ENCODE data around the gene THSD4.

Gene THSD4

DNA sequence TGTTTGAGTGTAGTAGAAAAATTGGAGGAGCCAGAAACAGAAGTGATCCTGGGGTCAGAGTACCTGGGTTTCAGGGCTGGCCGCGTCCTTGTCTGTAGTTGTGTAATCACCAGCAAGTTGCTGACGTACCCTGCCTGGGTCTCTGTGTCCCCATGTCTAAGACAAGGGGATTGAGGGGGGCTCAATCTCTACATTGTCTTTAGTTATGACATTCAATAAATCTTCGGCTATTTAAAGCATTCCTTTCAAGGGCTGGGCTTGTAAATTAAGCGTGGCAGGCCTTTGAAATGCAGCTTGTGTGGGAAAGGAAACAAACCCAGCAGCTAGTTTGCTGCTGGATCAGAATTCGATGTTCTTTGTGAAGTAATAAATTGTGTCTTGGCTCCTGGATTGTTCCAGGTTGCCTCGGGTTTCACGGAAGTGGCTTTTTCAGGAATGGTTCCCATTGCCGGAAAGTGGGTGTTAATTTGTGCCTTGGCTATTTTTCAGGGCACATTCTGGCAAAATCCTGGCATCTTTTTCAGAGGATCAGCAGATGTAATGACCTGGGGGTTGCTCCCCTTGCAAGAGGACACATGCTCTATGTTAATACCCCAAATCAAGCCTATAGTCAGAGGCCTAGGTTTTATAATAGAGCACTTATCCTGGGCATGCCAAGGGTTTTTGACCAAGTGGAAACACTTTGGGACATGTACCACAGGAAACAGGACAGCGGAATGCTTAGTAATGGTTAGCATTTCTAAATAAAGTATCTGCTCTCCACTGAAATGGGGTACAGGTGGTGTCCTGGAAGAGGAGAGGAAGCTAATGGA lies 400.3 kb downstream of the THSD4 start:
- no peak for DNase-seq

DNA sequence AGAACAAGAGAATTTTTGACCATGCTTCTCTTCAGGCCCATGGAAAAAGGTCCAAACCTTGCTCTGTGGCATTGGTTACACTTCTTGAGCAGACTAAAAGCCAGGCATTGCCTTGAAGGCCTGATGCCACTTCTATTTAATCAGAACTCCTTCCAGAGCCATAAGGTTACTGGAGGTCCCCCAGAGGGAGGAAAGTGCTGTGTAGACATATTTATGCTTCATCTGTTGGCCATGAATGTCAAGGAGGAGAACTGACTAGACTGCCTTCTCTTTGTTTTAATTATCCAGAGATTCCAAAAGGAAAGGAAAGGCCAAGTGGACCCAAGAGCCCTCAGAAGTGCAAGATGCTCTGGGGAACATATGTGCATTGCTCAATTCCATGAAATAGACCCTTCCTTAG lies 402.5 kb downstream of the THSD4 start:
- no peak for DNase-seq

DNA sequence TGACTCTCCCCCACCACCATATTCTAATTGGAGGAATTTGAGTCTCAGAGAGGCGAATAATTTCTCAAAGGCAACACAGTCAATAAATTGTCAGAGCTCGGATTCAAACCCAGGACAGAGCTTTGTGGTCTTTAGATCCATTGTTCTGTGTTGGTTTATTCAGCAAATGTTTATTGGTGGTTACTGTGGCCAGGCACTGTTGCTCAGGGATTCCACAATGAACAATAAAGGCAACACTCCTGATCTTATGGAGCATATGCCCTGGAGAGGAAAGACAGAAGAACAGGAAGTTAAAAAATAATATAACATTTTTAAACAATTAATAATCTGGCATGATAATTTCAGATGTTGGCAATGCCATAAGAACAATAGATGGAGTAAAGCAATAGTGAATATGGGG lies 403.4 kb downstream of the THSD4 start:
- DNase-seq: no peak

DNA sequence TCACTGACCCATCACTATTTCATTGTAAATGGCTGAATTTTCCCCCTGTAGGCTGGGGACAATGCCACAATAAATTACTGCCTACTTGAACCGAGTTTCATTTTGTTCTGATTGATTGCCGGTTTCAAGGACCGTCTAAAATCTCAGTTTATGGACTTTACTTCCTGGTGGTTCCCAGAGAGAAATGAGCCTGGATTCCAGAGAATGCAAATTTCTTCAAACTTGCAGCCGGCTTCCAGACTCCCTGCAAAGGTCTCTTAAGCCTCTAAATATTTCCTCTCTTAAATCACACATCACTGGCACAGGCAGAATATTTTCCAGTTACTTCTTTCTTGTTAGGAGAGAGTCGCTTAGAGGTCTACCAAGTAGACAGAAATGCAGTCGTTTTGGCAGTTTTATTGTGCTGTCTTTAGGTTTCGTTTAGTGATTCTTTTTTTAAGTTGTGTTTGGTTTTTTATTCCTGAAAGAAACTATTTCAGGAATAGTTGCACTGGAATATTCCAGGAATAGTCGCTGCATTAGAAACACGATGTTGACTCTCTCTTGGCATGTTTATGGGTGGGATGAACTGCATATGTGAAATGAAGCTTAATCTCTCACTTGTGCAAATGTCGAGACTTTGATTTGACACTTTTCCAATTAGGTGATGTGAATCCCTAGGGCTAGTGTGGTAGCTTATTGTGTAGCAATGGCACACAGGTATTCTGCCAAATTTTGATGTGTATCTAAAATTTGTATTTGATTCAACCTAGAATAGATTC lies 411.0 kb downstream of the THSD4 start:
- DNase-seq: no peak

DNA sequence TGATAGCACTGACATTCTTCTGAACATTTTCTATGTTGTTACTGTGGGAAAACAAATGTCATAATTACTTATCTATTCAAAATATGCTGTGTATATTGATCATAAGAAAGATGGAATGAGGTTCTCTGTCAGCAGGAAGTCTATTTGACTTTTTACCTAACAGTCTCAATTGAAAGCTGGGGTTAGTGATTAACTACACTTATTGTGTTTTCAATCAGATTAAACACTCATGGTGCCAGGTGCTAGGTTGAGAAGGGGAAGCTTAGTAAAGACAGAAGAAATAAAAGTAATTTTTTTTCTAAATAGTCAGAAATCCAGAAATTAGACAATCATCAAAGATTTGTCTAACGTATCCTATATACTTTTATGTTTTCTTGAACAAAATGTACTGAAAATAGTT lies 414.1 kb downstream of the THSD4 start:
- no peak for DNase-seq

DNA sequence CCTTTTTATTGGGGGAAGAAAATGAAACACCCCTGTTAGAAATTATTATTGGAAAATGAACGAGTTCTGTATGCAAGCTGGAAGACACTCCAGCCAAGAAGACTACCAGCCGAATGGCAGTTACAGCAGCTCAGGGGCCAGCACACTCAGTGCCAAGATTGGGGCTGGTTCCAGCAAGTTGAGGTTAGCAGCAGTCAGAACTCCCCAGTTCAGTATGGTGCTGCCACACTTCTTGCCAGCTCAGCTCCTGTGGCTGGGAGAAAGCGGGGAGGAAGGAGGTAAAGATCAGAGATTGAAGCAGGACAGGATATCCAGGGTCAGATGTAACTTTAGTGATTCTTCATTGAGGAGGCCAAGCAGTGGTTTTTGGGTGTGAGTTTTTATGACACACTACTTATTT lies 414.8 kb downstream of the THSD4 start:
- no peak for DNase-seq

DNA sequence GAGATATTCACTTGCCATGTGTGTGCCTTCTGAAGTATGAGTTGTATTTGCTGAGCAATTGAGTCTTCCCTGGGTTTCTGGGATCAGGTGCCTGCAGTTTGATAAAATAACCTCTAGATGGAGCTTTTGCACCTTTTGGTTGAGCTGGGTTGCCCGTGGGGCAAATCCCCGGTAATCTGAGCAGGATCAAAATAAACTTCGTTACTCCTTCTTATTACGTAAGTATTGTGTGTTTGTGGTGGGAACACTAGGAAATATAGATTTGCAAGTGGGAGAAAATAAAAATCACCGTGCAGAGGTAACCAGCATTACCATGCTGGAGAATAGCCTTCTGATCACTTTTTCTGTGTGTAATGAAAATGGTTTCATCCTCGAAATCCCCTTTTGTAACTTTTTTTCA lies 417.7 kb downstream of the THSD4 start:
- peak in 2 of 3 donors; percentile 3 to 10 for DNase-seq

DNA sequence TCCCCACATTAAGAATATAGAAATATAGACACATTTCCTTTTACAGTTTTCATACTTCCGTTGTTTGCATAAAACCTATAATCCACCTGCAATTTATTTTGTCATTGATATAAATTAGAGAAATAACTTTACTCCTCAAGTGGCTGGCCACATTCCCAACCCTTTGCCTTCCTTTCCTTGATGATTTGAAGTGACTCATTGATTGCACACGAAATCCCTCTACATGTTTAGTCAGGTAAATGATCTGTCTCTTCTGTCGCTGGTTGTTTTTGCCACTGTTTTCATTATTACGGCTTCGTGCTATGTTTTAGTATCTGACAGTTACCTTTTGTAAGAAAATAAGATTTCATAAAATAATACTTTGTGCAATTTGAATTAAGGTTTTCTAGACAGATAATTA lies 422.9 kb downstream of the THSD4 start:
- DNase-seq: no peak

DNA sequence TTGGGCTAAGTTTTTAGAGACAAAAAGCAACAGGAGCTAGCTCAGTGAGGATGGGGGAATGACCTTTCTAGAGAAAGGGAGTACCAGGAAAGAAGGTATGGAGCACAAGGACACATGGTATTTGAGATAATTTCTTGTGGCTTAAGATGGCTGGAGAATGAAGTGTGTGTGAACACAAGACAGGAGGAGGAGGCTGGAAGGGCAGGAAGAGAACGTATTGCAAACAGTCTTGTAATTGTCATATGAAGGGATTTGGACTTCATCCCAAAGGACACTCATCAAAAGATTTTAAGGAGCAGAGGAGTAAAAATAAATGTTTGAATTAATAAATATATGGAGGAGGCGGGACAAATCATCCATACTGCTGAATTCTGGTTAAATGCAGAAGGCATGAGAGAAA lies 426.5 kb downstream of the THSD4 start:
- no peak for DNase-seq

DNA sequence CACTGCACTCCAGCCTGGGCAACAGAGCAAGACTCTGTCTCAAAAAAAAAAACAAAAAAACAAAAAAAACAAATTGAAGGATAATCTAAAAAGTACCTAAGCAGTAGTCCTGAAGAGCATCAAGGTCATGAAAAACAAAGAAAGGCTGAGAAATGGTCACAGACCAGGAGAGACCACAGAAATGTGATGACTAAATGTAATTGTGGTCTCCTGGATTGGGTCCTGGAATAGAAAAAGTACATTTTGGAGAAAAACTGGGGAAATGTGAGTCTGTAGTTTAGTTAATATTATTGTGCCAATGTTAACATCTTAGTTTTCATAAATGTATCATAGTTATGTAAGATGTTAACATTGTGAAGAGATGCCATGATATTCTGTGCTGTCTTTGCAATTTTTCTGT lies 427.6 kb downstream of the THSD4 start:
- DNase-seq: no peak

DNA sequence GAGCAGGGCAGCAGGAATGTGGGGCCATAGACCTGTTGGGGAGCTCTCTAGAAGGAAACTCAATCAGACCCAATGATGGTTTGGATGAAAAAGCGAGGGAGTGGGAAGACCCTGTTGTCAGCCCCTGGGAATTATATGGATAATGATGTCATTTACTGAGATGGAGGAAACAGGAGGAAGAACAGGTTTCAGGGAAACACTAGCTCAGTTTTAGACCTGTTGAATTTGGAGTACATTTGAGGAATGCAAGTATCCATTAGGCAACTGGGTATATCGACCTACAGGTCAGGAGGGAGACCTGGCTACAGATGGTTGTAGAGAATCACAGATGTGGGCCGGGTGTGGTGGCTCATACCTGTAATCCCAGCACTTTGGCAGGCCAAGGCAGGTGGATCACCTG lies 428.1 kb downstream of the THSD4 start:
- no peak for DNase-seq

DNA sequence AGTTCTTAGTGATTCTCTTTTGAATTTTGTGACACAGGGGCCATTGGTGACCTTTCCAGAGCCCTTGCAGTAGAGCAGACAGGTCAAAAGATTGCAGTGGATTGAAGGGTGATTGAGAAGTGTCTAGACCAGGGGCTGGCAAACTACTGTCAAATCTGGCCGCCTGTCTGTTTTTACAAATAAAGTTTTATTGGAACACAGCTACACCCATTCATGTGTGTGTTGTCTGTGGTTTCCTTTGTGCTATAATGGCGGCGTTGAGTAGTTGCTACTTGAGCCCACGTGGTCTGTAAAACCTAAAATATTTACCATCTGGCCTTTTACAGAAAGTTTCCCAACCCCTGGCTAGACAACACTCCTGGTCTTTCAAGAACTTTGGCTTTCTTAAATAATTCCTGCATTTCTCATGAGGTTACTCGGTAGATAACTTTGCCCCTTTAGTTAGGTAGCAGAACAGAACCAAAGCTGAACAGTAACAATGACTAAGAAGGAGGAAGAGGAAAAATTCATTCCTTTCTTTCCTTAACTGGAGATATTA lies 430.0 kb downstream of the THSD4 start:
- DNase-seq: no peak

DNA sequence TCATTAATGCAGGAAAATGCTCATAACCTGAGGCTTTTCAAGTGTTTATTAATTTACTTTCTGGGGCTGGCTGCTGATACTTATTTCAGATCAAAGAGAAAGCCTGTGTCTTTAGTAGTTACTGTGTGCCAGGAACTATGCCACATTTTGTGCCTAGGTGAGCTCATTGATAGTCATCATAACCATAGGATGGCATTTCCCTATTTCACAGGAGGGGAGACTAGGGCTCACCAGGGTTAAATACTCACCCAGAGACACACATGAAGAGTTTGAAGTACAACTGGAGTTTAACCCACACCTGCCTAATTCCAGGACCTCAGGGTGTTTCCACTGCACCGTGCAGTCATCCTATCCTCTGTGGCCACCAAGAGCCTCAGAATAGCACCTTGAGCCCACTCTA lies 430.7 kb downstream of the THSD4 start:
- no peak for DNase-seq

DNA sequence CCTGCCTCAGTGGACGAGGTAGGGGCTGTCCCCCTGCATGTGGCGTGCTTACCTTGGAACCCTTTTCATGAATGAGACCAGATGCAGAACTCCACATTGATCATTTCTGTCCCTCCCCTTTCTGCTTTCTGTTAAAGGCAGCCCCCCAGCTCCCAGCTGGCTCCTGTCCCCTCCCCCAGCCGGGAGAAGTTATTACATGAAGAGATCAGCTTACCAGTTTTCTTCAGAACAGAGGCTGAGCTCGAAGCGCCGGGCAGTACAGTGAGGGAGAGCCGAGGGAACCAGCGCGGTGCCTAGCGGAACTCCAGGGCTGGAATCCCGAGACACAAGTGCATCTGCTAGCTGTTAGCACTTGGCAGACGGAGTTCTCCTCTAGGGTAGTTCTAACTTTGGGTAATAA lies 431.7 kb downstream of the THSD4 start:
- no peak for DNase-seq

DNA sequence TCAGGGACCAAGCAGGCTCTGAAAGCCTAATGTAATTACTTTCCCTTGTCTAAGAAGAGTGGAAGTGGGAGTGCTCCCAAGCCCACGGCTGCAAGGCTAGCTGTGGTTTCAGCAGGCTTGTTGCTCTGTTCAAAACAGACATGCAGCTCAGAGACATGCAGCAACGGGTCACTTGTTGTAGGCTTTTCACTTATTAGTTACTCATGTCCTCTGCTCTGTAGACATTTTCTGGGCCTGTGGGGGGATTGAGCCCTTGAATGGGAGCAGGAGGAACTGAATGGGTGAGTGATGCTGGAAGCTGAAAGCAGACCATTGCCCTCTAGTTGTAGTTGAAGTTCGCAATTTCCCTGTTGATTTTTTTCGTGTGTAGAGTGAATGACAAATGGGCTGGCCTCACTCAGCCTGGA lies 433.1 kb downstream of the THSD4 start:
- DNase-seq: no peak

DNA sequence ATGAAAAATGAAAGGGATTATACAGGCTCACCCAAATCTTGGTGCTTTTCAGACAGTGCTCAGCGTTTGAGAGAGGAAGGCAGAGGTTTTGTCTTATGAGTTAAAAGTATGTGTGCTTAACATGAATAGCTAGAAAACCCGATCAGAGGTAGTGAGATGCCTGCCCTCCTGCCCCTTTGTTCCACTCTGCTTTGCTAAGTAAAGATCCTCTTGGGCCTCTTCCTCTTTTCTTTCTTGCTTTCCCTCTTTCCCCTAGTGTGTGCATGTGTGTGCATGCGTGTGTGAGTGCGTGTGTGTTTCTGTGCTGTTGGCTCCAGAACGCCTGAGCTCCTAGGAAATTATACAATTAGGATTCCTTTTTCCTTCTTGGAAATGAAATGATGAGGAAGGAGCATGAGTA lies 433.8 kb downstream of the THSD4 start:
- no peak for DNase-seq

DNA sequence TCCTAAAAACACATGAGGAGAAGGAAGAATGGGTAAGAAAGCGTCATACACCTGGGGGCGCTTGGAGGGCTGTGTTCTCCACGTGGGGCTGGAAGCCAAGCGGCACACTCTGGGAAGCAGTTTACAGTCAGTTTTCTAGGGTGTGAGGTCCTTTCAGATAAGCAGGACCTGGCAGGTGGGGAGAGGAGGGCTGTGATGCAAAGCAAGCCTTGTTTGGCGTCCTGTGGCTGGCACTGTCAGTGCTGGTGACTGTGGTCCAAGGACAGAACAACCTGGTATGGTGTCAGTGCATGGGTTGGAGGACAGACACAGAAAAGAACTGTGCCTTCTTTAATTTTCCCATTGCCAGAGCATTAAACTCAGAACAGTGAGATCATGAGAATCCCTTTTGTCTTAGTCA lies 434.4 kb downstream of the THSD4 start:
- DNase-seq: no peak

DNA sequence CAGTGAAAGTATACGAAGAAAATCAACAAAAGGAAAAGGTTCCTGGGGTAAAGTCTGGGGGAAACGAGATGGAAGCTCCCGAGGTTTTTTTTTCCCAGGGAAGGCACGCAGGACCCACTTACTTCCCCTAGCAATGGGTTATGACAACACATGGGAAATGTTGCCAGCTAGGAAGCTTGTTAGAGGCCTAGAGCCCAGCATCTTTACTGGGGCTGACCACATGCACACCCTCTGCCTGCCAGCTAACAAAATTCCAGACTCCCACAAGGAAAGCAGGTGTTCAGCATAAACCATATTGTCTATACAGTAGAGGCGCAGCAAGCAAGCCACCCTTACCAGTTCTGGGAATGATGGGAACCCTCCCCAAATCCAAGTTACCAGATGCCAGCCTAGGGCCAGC lies 436.3 kb downstream of the THSD4 start:
- DNase-seq: no peak

DNA sequence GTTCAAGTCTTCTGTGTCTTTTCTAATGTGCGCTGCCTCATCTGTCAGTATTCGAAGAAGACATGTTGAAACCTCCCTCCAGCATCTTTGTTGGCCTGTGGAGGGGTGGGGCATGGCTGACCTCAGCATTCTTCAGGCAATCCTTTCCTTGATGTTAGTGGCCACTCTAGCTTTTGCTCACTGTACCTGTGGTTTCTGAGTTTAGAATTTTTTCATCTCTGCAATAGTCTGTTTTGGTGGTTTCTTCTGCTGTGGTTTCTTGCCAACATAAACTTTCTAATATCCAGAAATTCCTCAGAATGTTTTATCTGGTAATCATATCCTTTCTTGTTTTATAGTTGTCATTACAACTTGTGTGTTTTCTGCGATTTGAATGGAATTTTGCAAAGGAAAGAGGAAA lies 443.8 kb downstream of the THSD4 start:
- DNase-seq: no peak

DNA sequence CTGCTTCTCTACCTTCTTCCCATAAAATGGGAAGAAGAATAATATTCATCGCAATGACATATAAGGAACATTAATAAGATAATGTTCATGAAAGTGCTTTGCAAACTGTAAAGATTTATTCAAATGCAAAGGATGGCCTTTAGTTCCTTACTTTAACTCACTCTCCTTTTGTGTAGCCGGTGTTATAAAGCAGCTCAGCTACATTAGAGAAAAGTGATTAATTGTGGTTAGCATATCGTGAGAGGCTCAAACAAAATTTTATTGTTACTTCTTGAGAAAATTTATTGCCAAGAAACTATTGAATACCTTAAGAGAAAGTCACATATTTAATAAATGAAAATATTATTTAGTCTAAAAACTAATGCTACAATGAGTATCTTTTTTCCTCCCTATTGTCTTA lies 444.3 kb downstream of the THSD4 start:
- DNase-seq: no peak

DNA sequence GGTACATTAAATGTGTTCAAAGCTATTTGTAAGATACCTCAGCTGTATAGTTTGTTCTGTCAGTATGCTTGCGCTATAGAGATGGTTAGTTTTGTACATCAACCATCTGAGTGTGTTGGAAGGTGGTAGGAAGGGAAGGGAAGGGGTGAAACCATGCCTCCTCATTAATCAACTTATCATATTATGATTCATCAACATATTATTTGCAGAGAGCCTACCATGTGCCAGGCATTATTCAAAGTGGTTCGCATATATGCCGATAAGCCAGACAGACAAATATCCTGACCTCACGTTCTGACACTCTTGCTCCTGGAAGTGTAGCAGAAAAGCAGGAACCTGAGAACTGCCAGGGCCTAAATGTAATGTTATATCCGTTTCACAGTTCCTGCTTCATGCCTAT lies 447.0 kb downstream of the THSD4 start:
- no peak for DNase-seq

DNA sequence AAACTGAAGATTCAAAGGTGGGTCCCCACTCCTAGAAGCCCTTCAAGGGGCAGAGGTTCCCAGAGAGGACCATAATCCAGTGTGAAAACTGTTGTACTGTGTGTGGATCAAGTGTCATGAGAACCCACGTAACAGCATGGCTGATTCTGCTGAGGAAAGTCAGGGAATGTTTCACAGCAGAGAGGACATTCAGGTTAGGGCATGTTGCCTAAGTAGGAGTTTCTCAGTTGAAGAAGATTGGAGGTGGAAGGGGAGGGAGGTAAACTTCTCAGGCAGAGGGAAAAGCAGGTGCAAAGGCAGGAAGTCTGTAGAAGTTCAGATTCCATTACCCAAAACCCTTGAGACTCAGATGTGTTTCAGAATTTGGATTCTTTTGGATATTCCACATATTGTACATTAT lies 448.9 kb downstream of the THSD4 start:
- DNase-seq: no peak

DNA sequence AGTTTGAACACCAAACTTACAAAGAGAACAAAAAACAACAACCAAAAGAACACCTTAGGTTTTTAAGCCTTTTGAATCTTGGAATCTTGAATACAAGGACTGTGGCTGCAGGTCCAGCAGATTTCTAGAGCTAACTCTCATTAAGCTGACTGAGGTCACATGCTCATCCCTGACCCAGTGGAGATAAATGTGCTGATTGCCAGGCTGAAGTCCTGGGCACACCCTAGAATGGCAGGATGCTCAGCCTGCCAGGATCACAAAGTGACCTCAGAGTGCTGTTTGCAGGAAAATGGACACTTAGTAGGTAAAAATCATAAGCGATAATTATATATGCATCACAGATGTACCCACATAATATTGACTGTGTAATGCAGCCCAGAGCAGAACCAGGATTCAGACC lies 449.7 kb downstream of the THSD4 start:
- no peak for DNase-seq

DNA sequence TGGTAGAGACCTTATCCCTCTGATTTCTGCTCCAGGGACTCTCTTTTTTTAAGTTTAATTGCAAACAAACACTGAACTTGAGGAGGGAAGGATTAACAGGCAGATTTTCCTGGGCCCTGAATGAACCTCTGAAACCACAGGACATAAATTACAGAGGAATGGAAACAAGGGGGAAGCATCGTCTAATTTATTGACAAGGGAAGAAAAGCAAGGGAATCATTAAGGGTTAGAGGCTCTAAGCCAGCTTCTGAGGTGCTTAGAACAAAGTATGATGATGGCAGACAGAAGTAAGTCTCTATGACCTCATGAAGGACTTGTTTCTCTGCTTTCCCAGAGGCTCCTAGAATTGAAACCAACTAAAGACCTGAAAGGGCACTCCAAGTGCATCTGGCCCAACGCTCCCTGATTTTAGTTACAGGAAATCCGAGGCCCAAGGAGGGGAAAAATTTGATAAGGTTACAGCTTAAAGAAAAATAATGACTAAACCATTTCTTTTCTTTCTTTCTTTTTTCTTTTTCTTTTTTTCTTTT lies 450.4 kb downstream of the THSD4 start:
- no peak for DNase-seq
